K562 (cell line): Measurements from ENCODE around the gene C2orf81. TPM values are rescaled to one million over a fixed set of nuclear protein-coding genes. Genes with fewer than 3 reads are reported as not detected.

Source experiments
- ATAC-seq: fragments of 200-7000 bp; cut with Tn5 transposase; 3 replicates; pipeline ENCODE4 v1.9.1; 2020; ENCODE audit warnings: moderate library complexity
- Bru-seq: library from RNA; stranded (reverse); fragments of 400-500 nt; gene quantifications from one replicate; lab custom pipeline; 2021; lab: Mats Ljungman, UMichigan
- BruChase-seq, 2 experiments: library from RNA; stranded (reverse); fragments of 400-500 nt; gene quantifications; one replicate each; lab custom pipeline; 2021; lab: Mats Ljungman, UMichigan
- BruUV-seq: library from RNA; stranded (reverse); fragments of 400-500 nt; replicated peaks from 2 replicates; lab custom pipeline; 2021; lab: Mats Ljungman, UMichigan
- CTCF ChIA-PET: fragments of 300-600 bp; formaldehyde crosslinking; extraction: SDS; loops from one replicate; lab custom pipeline; 2021; ENCODE audit warnings: low intra/inter-chr PET ratio; lab: Yijun Ruan, JAX
- POLR2A ChIA-PET: fragments of 300-600, 350-650 bp; sonication (Branson Sonifier 250); formaldehyde crosslinking; extraction: SDS; loops from one replicate; lab custom pipeline; 2021; ENCODE audit warnings: antibody characterized with exemption, inconsistent platforms; lab: Yijun Ruan, JAX
- DNase-seq, 4 experiments: peaks; one replicate each; pipeline versions ENCODE4 v3.0.0 to v3.0.0-alpha.2; 2011 to 2018; ENCODE audit warnings: low spot score in 3 of 4, mixed read lengths in 3 of 4; ENCODE audit errors: extremely low read depth in 1 of 4
- FAIRE-seq: peaks from 2 replicates; lab custom pipeline; 2011; peaks lifted over from hg19 to GRCh38; lab: Jason Lieb, UNC
- H2AFZ ChIP-seq: 2 replicates; pipeline ENCODE4 v1.6.0; 2011; ENCODE audit warnings: low read depth, low read length, control low read depth, inconsistent platforms
- H3K27ac ChIP-seq: fragments of 200-600 bp; 3 replicates; pipeline ENCODE4 v1.8.0; 2011; ENCODE audit warnings: low read depth, mild to moderate bottlenecking, control low read depth, inconsistent platforms, low read length, moderate library complexity, mixed read lengths; ENCODE audit errors: extremely low read depth
- H3K27me3 ChIP-seq, 2 experiments: fragments of 300-600 bp in 1 of 2; 2 replicates in 1 of 2; 3 replicates in 1 of 2; pipeline versions ENCODE4 v1.6.0 to v1.8.0; 2011; ENCODE audit warnings: inconsistent platforms in 2 of 2, low read length in 2 of 2, mild to moderate bottlenecking in 1 of 2, mixed read lengths in 1 of 2, moderate library complexity in 1 of 2; ENCODE audit not compliant: control insufficient read depth in 2 of 2, insufficient read depth in 2 of 2
- H3K36me3 ChIP-seq: fragments of 300-600 bp; 3 replicates; pipeline ENCODE4 v1.8.0; 2011; ENCODE audit warnings: mild to moderate bottlenecking, low read length, inconsistent platforms; ENCODE audit not compliant: control insufficient read depth, insufficient read depth
- H3K4me1 ChIP-seq, 2 experiments: fragments of 200-600 bp in 1 of 2; replicated peaks in 1 of 2; 2 replicates in 1 of 2; 3 replicates in 1 of 2; pipeline versions ENCODE4 v1.5.1 to v1.8.0; 2011; ENCODE audit warnings: inconsistent platforms in 2 of 2, low read length in 2 of 2, mild to moderate bottlenecking in 1 of 2, mixed read lengths in 1 of 2, moderate library complexity in 1 of 2; ENCODE audit not compliant: control insufficient read depth in 2 of 2, insufficient read depth in 2 of 2
- H3K4me2 ChIP-seq: 2 replicates; pipeline ENCODE4 v1.6.1; 2011; ENCODE audit warnings: low read length, control low read depth, inconsistent platforms, mixed read lengths; ENCODE audit not compliant: insufficient read depth
- H3K4me3 ChIP-seq: fragments of 200-600 bp; sonication (generic), shearing (Covaris generic); 2 replicates; pipeline ENCODE4 v1.5.1; 2016; ENCODE audit warnings: control low read depth, inconsistent platforms
- H3K79me2 ChIP-seq: fragments of 200-600 bp; 3 replicates; pipeline ENCODE4 v1.8.0; 2011; ENCODE audit warnings: low read length, inconsistent platforms; ENCODE audit not compliant: control insufficient read depth, insufficient read depth
- H3K9ac ChIP-seq, 2 experiments: 2 replicates each; pipeline versions ENCODE4 v1.6.0 to v1.6.1; 2011; ENCODE audit warnings: low read depth in 2 of 2, low read length in 2 of 2, control low read depth in 1 of 2, inconsistent platforms in 1 of 2, mild to moderate bottlenecking in 1 of 2, mixed read lengths in 1 of 2; ENCODE audit not compliant: insufficient read depth in 1 of 2
- H3K9me1 ChIP-seq: one replicate; pipeline ENCODE4 v1.6.0; 2011; ENCODE audit warnings: inconsistent platforms, mild to moderate bottlenecking, low read length, moderate library complexity; ENCODE audit not compliant: control insufficient read depth, insufficient read depth
- H3K9me3 ChIP-seq: replicated peaks from 2 replicates; pipeline ENCODE4 v1.5.1; 2011; ENCODE audit warnings: low read depth, low read length, inconsistent platforms; ENCODE audit not compliant: control insufficient read depth, insufficient read depth
- H4K20me1 ChIP-seq: replicated peaks from 2 replicates; pipeline ENCODE4 v1.6.1; 2011; ENCODE audit warnings: low read length, inconsistent platforms, mixed read lengths; ENCODE audit not compliant: control insufficient read depth, insufficient read depth
- AFF4 ChIP-seq: sonication (generic); formaldehyde crosslinking; IDR thresholded peaks from 2 replicates; pipeline ENCODE4 v1.8.0; 2023; ENCODE audit warnings: mild to moderate bottlenecking, missing genetic modification reagents
- E2F4 ChIP-seq: sonication (generic); formaldehyde crosslinking; IDR thresholded peaks from 2 replicates; pipeline ENCODE4 v1.8.0; 2022; ENCODE audit warnings: mild to moderate bottlenecking, low read depth, missing genetic modification reagents
- ERF ChIP-seq: fragments of 450-650 bp; formaldehyde crosslinking; IDR thresholded peaks from 2 replicates; pipeline ENCODE4 v1.4.0; 2020; ENCODE audit warnings: mild to moderate bottlenecking, mixed read lengths
- ETV5 ChIP-seq: sonication (generic); formaldehyde crosslinking; IDR thresholded peaks from 2 replicates; pipeline ENCODE4 v1.4.0; 2020; ENCODE audit warnings: low read depth, mild to moderate bottlenecking, missing genetic modification reagents
- GABPA ChIP-seq: fragments of 200-800 bp; sonication (Bioruptor generic); conservative IDR thresholded peaks from 2 replicates; pipeline ENCODE4 v1.6.1; 2016; ENCODE audit warnings: low read depth, missing genetic modification characterization, missing compliant biosample characterization
- KLF1 ChIP-seq: fragments of 450-650 bp; IDR thresholded peaks from 2 replicates; pipeline ENCODE4 v1.6.1; 2016; ENCODE audit warnings: missing genetic modification characterization, missing compliant biosample characterization
- PRPF4 ChIP-seq: fragments of 200-400 bp; formaldehyde crosslinking; IDR thresholded peaks from one replicate; pipeline ENCODE4 v1.6.1; 2017; ENCODE audit warnings: low read length, low read depth, mild to moderate bottlenecking; ENCODE audit not compliant: insufficient read depth, poor library complexity, severe bottlenecking
- RBBP5 ChIP-seq: fragments of 200-600 bp; sonication (generic); IDR thresholded peaks from 2 replicates; pipeline ENCODE4 v1.6.1; 2012; ENCODE audit warnings: borderline replicate concordance, mild to moderate bottlenecking, low read length, control low read depth, inconsistent platforms; ENCODE audit not compliant: insufficient read depth, poor library complexity, severe bottlenecking
- SETDB1 ChIP-seq: IDR thresholded peaks from one replicate; pipeline ENCODE4 v1.6.1; 2012; ENCODE audit warnings: low read length, control low read depth, inconsistent platforms
- THRAP3 ChIP-seq: fragments of 450-650 bp; IDR thresholded peaks from 2 replicates; pipeline ENCODE4 v1.6.1; 2016; ENCODE audit warnings: mild to moderate bottlenecking, inconsistent platforms, borderline replicate concordance
- ZNF408 ChIP-seq: fragments of 250-450 bp; sonication (Bioruptor Pico); IDR thresholded peaks from 2 replicates; pipeline ENCODE4 v1.4.0; 2020; ENCODE audit warnings: low read depth, mild to moderate bottlenecking, moderate library complexity
- WGBS: fragments of 100-300 bp; shearing (Covaris generic); methylation state at CpG from one replicate; pipeline ENCODE4 v1.1.6; 2016; ENCODE audit warnings: low coverage, mixed read lengths; ENCODE audit not compliant: insufficient coverage; ENCODE audit errors: missing lambda C conversion rate; 5-methylcytosine and 5-hydroxymethylcytosine counted together
- in situ Hi-C: fragments of 300-500 bp; cut with MboI; formaldehyde crosslinking; loops from 4 replicates; pipeline ENCODE4 v1.15.0; 2018; ENCODE audit warnings: inconsistent platforms, mixed read lengths
- intact Hi-C: fragments of 100-400 bp; cut with micrococcal nuclease; formaldehyde crosslinking; loops from 2 replicates; pipeline ENCODE4 v1.14.2; 2022
- long read RNA-seq, 3 experiments: library from polyadenylated mRNA in 2 of 3; library from RNA in 1 of 3; unstranded in 2 of 3; stranded (forward) in 1 of 3; transcript quantifications; one replicate each; pipeline ENCODE4 v2.0.0, GENCODE V29; 2019 to 2022
- polyA minus RNA-seq, 3 experiments: library from RNA; depleted of rRNA, polyadenylated mRNA; stranded (reverse); fragments of >200 nt; gene quantifications; 2 replicates each; pipeline ENCODE4 v1.2.3, GENCODE V29; 2011
- polyA plus RNA-seq, 8 experiments: library from polyadenylated mRNA; depleted of rRNA in 4 of 8; stranded (reverse) in 5 of 8; unstranded in 3 of 8; fragments of >200 nt; fragmentation: Nextera tagmentation in 2 of 8; fragmentation: Illumina TruSeq in 1 of 8; extraction: Ambion mirVana in 2 of 8; extraction: Trizol in 1 of 8; gene quantifications; 2 replicates each; pipeline versions ENCODE4 v1.2.1 to v1.2.3, GENCODE V29; 2011 to 2014; ENCODE audit warnings: inconsistent platforms in 1 of 8, missing spikeins in 1 of 8
- total RNA-seq, 7 experiments: library from RNA; depleted of rRNA in 6 of 7; stranded (reverse); fragments of >200 nt in 6 of 7; fragmentation: Illumina TruSeq in 2 of 7; extraction: Trizol in 2 of 7; gene quantifications; 2 replicates each; pipeline versions ENCODE4 v1.2.1 to v1.2.3, GENCODE V29; 2011 to 2021; ENCODE audit warnings: low replicate concordance in 1 of 7

C2orf81 gene
- total RNA-seq (2011; cell fraction: chromatin; rRNA removed; ENCODE audit: low replicate concordance): 0.32 TPM in 1 of 2 replicates, not detected in the other
- total RNA-seq (2011; cell fraction: nucleolus; rRNA removed): 0.33 TPM in 1 of 2 replicates, not detected in the other
- not detected in 2 replicates for total RNA-seq (2011; cell fraction: nucleoplasm; rRNA removed)
- total RNA-seq (2014; rRNA removed) (0.04 TPM in 1 of 2 replicates, not detected in the other), total RNA-seq (2014; rRNA removed; fragmentation: Illumina TruSeq; extraction: Trizol) (not detected in 2 replicates), total RNA-seq (2015; rRNA removed; fragmentation: Illumina TruSeq; extraction: Trizol) (not detected in 2 replicates), total RNA-seq (2021) (0.22 TPM in 1 of 2 replicates, not detected in the other), polyA plus RNA-seq (2011; rRNA removed) (0.07 TPM in 1 of 2 replicates, not detected in the other), polyA plus RNA-seq (2014; fragmentation: Illumina TruSeq; extraction: Trizol) (0.06 TPM in 1 of 2 replicates, not detected in the other), polyA plus RNA-seq (2014; fragmentation: Nextera tagmentation; extraction: Ambion mirVana) (not detected), polyA plus RNA-seq (2014; rRNA removed) (not detected in 2 replicates), polyA minus RNA-seq (2011; rRNA and poly(A)+ RNA removed) (not detected in 2 replicates), Bru-seq, nascent RNA (percentile 6 among the genes with signal in this experiment), BruChase-seq, experiment 1, labeled RNA remaining after a 2-hour chase (percentile 21 among the genes with signal in this experiment), BruChase-seq, experiment 2, labeled RNA remaining after a 6-hour chase (percentile 11 among the genes with signal in this experiment)
- polyA plus RNA-seq (2011; cell fraction: cytosol; rRNA removed): 0.03 and 0.24 TPM in 2 replicates
- polyA plus RNA-seq (2011; cell fraction: nucleus; rRNA removed): 0.15 and 0.26 TPM in 2 replicates
- polyA plus RNA-seq (2012): 0.14 and 0.47 TPM in 2 replicates
- not detected in 2 replicates for polyA minus RNA-seq (2011; cell fraction: cytosol; rRNA and poly(A)+ RNA removed)
- 0.27 TPM in 1 of 2 replicates, not detected in the other for polyA minus RNA-seq (2011; cell fraction: nucleus; rRNA and poly(A)+ RNA removed)
- long read RNA-seq, experiment 1: 0 reads
- long read RNA-seq, experiment 2: 0 reads
- long read RNA-seq, experiment 3: 0 reads

DNA sequence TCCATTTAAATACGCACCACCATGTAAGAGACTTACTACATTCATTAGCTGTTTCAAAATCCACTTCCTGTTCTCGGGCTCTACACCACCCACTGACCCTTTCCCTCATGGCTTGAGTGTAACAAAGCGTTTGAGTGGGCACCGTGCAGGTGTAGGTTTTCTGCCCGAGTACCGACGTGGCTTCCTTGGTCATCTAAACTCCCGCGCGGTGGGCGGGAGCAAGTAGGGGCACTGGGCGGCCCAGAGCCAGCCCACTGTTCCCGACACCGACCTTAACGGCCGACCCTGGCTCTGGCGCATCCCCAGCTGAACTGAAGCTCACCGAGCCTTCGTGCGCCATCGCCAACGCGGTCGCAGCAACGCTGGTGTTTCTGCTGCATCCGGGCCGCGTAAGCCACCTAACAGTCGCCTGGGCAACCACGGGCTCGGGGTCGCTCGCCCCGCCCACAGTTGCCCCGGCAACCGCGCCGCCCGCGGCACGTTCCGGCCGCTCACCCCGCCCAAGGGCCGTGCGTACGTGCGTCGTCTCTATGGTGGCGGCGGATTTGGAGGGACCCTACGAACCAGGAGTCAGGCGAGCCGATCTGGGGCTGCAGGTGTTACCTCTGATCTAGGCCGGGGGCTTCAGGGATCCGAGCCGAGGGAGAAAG, at the start of gene C2orf81, which contains the start of gene WDR54:
C2orf81 (minus strand) TSS at position 399 of the 650 bp plus-strand sequence; CDS start at position 340, 59 bp downstream.
WDR54 (plus strand) TSS at position 510 of the 650 bp plus-strand sequence. CDS start 424 bp downstream, outside the sequence.
- no peaks in the 10 kb centered on the region for H3K36me3 ChIP-seq
- peaks cover 4 to 12% of the 10 kb centered on the region in 2 experiments; a peak in 3 of 5 replicates for H3K27me3 ChIP-seq
- ChIA-PET CTCF (no interaction called here), POLR2A (interaction anchor here (0.6 to 1.6 kb wide), 4 partner anchors 26 to 51 kb away, joined by 3 to 4 read pairs (median 3); partner anchors contain the start of gene MRPL53)
- no peaks in the 10 kb centered on the region for H3K9me1 ChIP-seq
- no TSS peak for BruUV-seq
- peak within 1 kb of the TSS; percentile 98 for H2AFZ ChIP-seq
- peaks cover 5 to 25% of the 10 kb centered on the region in 2 experiments; a peak in 3 of 5 replicates for H3K4me1 ChIP-seq
- ATAC-seq (peak; percentile 94), DNase-seq (peak; percentile 90 to 97 (median 94)), FAIRE-seq (peak; percentile 71)
- H3K9ac ChIP-seq: peak within 1 kb of the TSS; percentile 34 to 74; a peak in 3 of 4 replicates
- H3K4me2 ChIP-seq: peak within 1 kb of the TSS; percentile 89
- H3K4me3 ChIP-seq: peak within 1 kb of the TSS; percentile 53
- H3K9me3 ChIP-seq: no peaks in the 10 kb centered on the region
- WGBS: under 1% methylated on average over 57 of the region's 57 CpGs
- H3K79me2 ChIP-seq: no peaks in the 10 kb centered on the region
- H4K20me1 ChIP-seq: no peaks in the 10 kb centered on the region
- intact Hi-C loops: loop anchor here (5.0 kb wide), 1 partner anchor 166 kb away; no protein-coding TSS in a partner anchor
- H3K27ac ChIP-seq: no peak within 1 kb of the TSS; the same call in 2 of the 3 replicates
- in situ Hi-C loops: no loop called here
- no peak for TF ChIP-seq SETDB1
- TF ChIP-seq RBBP5: peak; percentile 10
- no peak for TF ChIP-seq PRPF4
- TF ChIP-seq GABPA (tag): no peak; the same call in none of the 2 replicates
- peak; percentile 35; the same call in 1 of the 2 replicates for TF ChIP-seq KLF1 (tag)
- TF ChIP-seq ERF: peak; percentile 62; the same call in 1 of the 2 replicates
- no peak for TF ChIP-seq E2F4
- no peak for TF ChIP-seq THRAP3
- TF ChIP-seq ETV5 (CRISPR knock-in tag): peak; percentile 55; the same call in 1 of the 2 replicates
- no peak for TF ChIP-seq ZNF408 (CRISPR knock-in tag)
- TF ChIP-seq AFF4 (CRISPR knock-in tag): 0 out of 2 replicates have a peak, but pooled peaks have one; percentile 50
